DMS114 treated with DMSO at 0.1 percent for 48 hours (cell line): Measurements from ENCODE around the gene ARL3.

Experiments used
- DNase-seq: peaks from one replicate; lab custom pipeline; 2025; ENCODE audit not compliant: unreplicated experiment; lab: John Stamatoyannopoulos, UW

The ARL3 gene

GRCh38 chr10:102652170-102652916 lies 61.9 kb downstream of the ARL3 start:
- DNase-seq: no peak

GRCh38 chr10:102651455-102652169 lies 62.6 kb downstream of the ARL3 start:
- no peak for DNase-seq

DNA sequence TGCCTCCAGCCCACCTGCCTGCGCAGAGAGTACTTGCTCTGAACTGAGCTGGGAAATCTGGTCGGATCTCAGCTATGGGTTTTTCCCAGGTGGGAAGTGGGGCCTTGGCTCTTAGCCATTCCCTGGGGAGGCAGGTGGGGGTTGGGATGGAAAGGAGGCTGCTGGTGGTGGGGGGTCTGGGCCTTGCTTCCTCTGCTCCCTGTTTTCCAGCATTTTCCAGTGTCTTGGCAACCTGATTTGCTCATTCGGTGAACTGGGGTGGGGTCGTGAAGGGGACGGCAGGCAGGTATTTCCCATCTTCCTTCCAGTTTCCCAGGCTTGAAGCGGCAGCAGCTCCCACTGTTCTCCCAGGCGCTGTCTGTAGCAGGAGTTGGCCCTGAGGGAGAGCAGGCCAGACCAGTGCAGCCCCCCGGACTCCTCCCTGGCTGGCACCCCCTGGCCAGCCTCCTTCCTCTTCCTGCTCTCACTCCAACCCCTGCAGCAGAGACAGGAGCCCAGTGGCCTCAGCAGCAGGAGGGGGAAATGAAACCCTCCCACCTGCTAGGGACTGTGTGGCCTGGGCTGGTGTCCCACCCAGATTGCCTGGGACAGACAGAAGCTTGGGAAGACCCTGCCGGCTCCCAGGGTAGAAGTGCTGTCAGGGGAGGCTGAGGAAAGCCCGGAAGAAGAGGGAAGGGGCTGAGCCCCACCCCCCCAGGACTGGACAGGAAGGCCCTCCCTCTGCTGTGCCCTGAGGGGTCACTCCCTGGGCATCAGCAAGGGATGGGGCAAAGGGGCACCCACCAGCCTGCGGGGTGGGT lies 63.3 kb downstream of the ARL3 start:
- DNase-seq: no peak

- DNase-seq: no peak
Observed at GRCh38 chr10:102649797-102650654, 64.2 kb downstream of the ARL3 start.

DNA sequence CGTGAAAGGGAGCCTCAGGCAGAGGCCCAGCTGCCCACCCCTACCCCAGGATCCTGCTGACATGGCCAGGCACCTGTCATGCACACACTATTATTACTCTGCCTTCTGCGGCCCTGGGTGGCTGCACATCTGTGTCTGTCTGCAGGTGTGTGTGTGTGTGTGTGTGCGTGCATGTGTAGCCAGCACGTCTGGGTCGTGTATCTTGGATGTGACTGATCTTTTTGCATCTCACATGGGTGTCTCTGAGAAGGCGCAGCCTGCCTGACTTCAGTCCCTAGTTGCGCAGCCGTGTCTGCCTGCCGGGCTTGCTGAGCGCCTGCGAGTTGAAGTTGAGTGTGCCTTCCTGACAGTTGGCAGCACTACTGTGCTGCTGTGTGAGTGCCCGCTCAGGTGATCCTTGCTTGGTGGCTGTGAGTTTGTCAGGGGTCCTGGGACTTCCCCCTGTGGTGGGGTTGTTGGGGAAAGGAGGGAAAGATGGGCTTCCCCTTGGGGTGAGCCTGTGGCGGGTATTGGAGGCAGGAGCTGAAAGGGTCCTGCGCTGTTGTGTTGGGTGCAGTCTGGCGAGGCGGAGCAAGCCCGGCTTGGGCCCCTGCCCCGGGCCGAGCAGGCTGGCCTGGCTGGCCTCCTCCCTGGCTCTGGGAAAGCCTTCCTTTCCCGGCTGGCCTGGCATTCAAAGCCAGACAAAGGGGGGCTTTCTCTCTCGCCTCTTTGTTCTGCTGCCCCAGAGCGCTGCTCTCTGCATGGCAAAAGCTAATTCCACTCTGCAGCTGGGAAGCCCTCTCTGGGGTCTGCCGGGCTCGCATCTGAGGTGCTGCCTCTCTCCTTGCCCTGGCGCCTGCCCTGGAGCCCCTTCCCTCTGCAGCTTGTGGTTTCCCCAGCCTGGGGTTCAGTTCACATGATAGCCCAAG lies 65.1 kb downstream of the ARL3 start:
- DNase-seq: no peak

- DNase-seq: no peak
Observed at GRCh38 chr10:102648269-102648888, 65.8 kb downstream of the ARL3 start.

DNA sequence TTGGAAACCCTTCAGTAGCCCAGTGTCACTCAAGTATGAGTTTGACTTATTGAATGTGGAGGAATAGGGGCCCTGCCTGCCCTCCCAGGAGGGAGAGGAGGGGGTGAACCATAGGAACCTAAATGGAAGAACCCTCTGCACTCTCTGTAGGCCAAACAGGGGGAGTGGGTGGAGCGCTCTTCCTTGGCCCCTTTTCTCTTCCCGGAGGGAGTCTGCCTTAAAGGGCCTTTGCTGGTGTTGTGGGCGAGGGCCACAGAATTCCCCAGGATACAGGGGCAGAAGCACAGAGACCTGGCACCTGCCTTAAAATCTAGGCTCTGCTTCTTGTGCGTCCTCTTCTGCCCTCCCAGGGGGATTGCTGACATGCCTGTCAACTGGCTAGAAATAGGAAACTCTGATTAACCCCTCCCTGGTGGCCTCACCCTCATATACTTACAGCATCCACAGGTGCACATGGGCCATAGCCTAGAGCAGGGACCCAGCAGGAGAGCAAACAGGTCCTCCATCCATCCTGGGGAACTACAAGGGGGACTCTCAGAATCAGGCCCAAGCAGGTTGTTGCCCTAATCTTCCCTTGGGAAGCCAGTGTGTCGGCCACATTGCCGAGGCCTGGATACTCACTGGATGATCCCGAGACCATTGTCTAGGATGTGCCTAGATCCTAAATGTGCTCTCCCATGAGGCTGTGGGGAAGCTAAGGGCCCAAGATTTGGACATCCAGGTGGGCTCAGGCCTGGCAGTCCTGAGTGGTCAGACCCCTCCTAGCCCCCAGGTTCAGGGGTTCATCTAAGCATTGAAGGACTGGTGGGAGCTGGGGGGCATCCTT lies 66.5 kb downstream of the ARL3 start:
- no peak for DNase-seq

DNA sequence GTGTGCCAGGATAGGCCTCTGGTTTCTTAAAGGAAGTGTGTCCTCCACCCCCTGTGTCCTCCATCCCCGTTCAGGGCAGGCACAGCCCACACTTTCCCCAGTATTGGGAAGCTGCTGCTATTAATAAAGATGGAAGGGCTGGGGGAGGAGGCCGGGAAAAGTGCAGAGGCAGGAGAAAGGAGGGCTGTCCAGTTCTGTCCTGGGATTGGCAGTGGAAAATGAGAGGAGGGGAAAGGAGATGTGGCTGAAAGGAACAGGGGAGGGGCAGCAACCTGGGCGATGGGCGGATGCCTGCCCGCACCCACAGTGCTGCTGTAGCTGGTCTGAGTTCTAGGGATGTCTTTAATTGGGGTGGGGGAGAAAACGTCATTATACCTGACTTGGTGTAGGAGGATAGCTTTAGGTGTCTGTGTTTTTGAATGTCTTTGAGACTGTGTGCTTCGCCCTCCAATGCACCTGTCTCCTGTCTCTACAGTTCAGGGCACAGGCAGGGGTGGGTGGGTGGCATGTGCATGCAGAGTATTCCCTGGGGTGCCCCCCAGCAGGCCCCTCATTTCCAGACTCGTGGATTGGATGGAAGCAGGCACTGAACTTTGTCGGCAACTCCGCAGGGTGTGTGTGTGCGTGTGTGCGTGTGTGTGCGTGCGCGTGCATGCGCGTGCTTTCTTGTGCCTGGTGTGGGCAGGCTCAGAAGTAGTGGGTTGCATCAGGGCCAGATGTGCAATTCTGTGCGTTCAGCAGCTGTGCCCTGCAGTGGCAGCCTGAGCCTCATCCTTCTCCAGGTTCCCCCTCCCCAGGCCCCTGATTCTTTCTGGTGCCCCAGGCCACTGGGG lies 67.4 kb downstream of the ARL3 start:
- no peak for DNase-seq

GRCh38 chr10:102645741-102646609 lies 68.2 kb downstream of the ARL3 start:
- DNase-seq: no peak

- DNase-seq: peak; percentile 42
Observed at GRCh38 chr10:102645388-102645740, 68.8 kb downstream of the ARL3 start.

- peak; percentile 59 for DNase-seq
Observed at GRCh38 chr10:102644646-102645387, 69.4 kb downstream of the ARL3 start.

GRCh38 chr10:102644066-102644645 lies 70.0 kb downstream of the ARL3 start, which contains the start of gene TRIM8:
TSS of gene TRIM8 (plus strand) at chr10:102644479. CDS start at chr10:102644618, 139 bp downstream.
- DNase-seq: peak; percentile 42

DNA sequence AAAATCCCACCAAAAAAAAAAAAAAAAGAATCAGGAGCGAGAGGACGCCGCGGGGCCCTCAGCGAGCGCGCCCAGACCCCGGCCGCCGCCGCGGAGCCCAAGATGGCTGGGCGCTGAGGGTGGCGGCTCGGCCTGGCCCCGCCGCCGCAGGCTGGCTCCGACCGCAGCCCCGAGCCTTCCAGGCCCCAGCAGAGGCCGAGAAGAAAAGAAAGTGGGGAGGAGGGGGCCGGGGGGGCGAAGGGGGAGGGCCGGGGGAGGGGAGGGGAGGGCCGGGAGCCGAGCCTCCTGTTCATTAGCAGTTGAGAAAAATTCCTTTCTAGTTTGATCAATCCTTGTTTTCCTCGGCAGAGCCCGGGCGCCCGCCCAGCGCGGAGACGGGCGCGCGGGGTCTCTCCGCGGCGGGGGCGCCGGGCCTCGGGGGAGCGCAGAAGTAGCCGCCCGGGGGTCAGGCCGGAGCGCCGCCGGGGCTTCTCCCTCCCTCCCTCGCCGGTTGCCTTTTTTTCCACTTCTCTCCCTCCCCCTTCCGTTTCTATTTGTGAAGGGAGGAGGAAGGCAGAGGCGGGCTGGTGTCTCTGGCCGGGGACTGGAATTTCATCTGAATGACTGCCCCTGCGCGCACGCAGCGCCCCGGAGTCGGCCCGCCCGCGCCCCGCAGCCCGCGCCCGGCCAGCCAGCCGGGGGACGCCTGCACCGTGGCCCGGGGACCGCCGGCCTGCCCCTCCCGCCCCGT lies 70.7 kb downstream of the ARL3 start:
- peak; percentile 45 for DNase-seq

DNA sequence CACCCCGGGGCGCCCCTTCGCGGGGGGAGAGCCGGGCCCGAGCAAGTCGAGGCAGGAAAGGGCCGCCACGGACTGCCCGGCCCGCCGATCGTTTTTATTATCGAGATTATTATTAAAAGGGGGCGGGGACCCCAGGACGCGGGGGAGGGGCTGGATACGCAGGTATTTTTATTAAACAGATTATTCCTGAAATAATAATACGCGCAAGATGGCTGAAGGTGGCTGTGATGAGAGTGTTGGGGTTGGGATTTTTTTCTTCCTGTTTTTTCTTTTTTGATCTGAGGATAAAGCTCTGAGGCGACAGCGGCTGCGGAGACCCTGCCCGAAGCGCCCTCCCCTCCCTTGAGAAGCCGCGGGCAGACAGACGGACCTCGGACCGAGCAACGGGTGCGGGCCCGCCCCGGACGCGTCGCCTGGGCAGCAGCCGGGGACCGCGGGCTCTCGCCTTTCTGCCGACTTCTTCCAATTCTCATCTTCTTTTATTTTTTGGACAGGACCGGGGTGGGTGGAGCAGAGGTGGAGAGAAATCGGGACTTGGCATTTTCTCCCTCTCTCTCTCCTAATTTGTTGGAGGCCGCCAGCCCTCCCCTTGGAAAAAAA lies 71.4 kb downstream of the ARL3 start:
- DNase-seq: peak; percentile 38
